Stomach (tissue), 9 donors: ENCODE results near the gene HECTD2. TPM values are rescaled to one million over a fixed set of nuclear protein-coding genes. Genes with fewer than 3 reads are reported as not detected.
A peak's percentile ranks its signal among the peaks of the same experiment; 100 is the strongest.

Experiments
- DNase-seq, 2 donors: peaks; one replicate each; pipeline versions ENCODE4 v3.0.0 to v3.0.0-alpha.2; 2013 to 2019
- H3K27ac ChIP-seq, 5 donors: fragments of 200-600 bp in 4 of 5; sonication (generic) in 4 of 5; one replicate each; pipeline ENCODE4 v1.5.1; 2013 to 2019; ENCODE audit warnings: mild to moderate bottlenecking in 1 of 5, moderate library complexity in 1 of 5
- H3K27me3 ChIP-seq, 3 donors: fragments of 200-600 bp; sonication (generic); one replicate each; pipeline ENCODE4 v1.5.1; 2017 to 2019; ENCODE audit warnings: mixed run types in 1 of 3
- H3K36me3 ChIP-seq, 4 donors: fragments of 200-600 bp; sonication (generic); 1 replicate in 3 of 4; 2 replicates in 1 of 4; pipeline ENCODE4 v1.5.1; 2016 to 2019
- H3K4me1 ChIP-seq, 4 donors: fragments of 200-600 bp; sonication (generic); one replicate each; pipeline ENCODE4 v1.5.1; 2016 to 2019
- H3K4me3 ChIP-seq, 4 donors: fragments of 200-600 bp; sonication (generic) in 3 of 4; one replicate each; pipeline ENCODE4 v1.5.1; 2016 to 2019; ENCODE audit warnings: mild to moderate bottlenecking in 1 of 4
- H3K9me3 ChIP-seq, 4 donors: fragments of 200-600 bp; sonication (generic); one replicate each; pipeline ENCODE4 v1.5.1; 2016 to 2019
- CTCF ChIP-seq, 7 experiments: fragments of 450-650 bp in 4 of 7; fragments of 200-600 bp in 3 of 7; sonication (generic) in 3 of 7; IDR thresholded peaks; one replicate each; pipeline ENCODE4 v1.5.1; 2016 to 2019; ENCODE audit warnings: antibody characterized with exemption in 7 of 7, control low read depth in 2 of 7, mild to moderate bottlenecking in 1 of 7
- EP300 ChIP-seq: sonication (generic); formaldehyde crosslinking; IDR thresholded peaks from one replicate; pipeline ENCODE4 v1.6.1; 2017; ENCODE audit warnings: antibody characterized with exemption
- POLR2A ChIP-seq, 4 donors: fragments of 450-650 bp; IDR thresholded peaks; one replicate each; pipeline ENCODE4 v1.6.1; 2016; ENCODE audit warnings: antibody characterized with exemption in 4 of 4, control low read depth in 2 of 4, mild to moderate bottlenecking in 1 of 4, moderate library complexity in 1 of 4
- POLR2AphosphoS5 ChIP-seq, 3 donors: sonication (generic); formaldehyde crosslinking; IDR thresholded peaks; one replicate each; pipeline ENCODE4 v1.6.1; 2016; ENCODE audit warnings: antibody characterized with exemption in 3 of 3
- WGBS, 5 donors: extraction: QIAGEN DNeasy Blood & Tissue Kit in 3 of 5; methylation state at CpG; one replicate each; pipeline versions ENCODE4 v1.1.5 to v1.1.7; 2013 to 2018; 5-methylcytosine and 5-hydroxymethylcytosine counted together
- intact Hi-C: fragments of 100-400 bp; cut with DNase I; formaldehyde crosslinking; loops from one replicate; pipeline ENCODE4 v1.15.1; 2023; ENCODE audit warnings: low total_unique reads
- polyA plus RNA-seq, 3 donors: library from polyadenylated mRNA; stranded (reverse); fragments of 200-250 nt; gene quantifications; one replicate each; pipeline ENCODE4 v1.2.3, GENCODE V29; 2013
- total RNA-seq, 5 donors: library from RNA; depleted of rRNA; stranded (reverse); fragments of >200 nt; gene quantifications; one replicate each; pipeline versions ENCODE4 v1.1.0 to v1.2.3, GENCODE V29; 2014 to 2016
- donor health status: healthy with polysubstance abuse.
- donor health status: Bipolar disorder and iron deficiency.
- donor health status: healthy.

HECTD2 gene
- total and polyA plus RNA-seq, 8 donors = 1.7 to 32.6 (median 12.4) TPM

- Histone ChIP-seq H3K27me3 (no peaks in the 10 kb centered on the region), H3K27ac (peak overlapping the region in 4 of 5 donors; percentile 60 to 82 (median 72)), H3K4me1 (peaks cover 17 to 54% (median 41%) of the 10 kb centered on the region in 4 donors), H3K36me3 (no peaks in the 10 kb centered on the region), H3K9me3 (peaks cover 0 to 4% (median 2%) of the 10 kb centered on the region in 4 donors), H3K4me3 (no peak overlapping the region)
- TF ChIP-seq POLR2AphosphoS5 (IDR thresholded peaks at IDR 0.05) = no peak
- no peak for TF ChIP-seq EP300
- no peak for TF ChIP-seq POLR2A (IDR thresholded peaks at IDR 0.05)
- no peak for TF ChIP-seq CTCF (IDR thresholded peaks at IDR 0.05)
- peak in 1 of 2 donors; percentile 42 for DNase-seq
- 25 to 38% (median 33%) methylated on average over 2 of the region's 2 CpGs for WGBS, 5 donors
- intact Hi-C loops = loop anchor here (10.0 kb wide), 1 partner anchor 77 kb away; the partner anchor contains the start of gene PPP1R3C
Observed at GRCh38 chr10:91557651-91558111, 147.5 kb downstream of the HECTD2 start.

- H3K4me3 ChIP-seq = no peak overlapping the region
- H3K27ac ChIP-seq = peak overlapping the region in 1 of 5 donors; percentile 73
- H3K4me1 ChIP-seq = peaks cover 9 to 47% (median 35%) of the 10 kb centered on the region in 4 donors
- H3K9me3 ChIP-seq = peaks cover 0 to 4% (median 2%) of the 10 kb centered on the region in 4 donors
- no peaks in the 10 kb centered on the region for H3K27me3 ChIP-seq
- DNase-seq = no peak
- H3K36me3 ChIP-seq = no peaks in the 10 kb centered on the region
- no peak for TF ChIP-seq CTCF (IDR thresholded peaks at IDR 0.05)
- TF ChIP-seq EP300 = no peak
- no peak for TF ChIP-seq POLR2A (IDR thresholded peaks at IDR 0.05)
- no peak for TF ChIP-seq POLR2AphosphoS5 (IDR thresholded peaks at IDR 0.05)
- WGBS, 5 donors = 83 to 93% (median 91%) methylated on average over 3 of the region's 3 CpGs
- intact Hi-C loops = loop anchor here (10.0 kb wide), 1 partner anchor 76 kb away; the partner anchor contains the start of gene PPP1R3C
Observed at GRCh38 chr10:91558473-91558872, 148.3 kb downstream of the HECTD2 start.

- Histone ChIP-seq H3K4me1 (peaks cover 9 to 44% (median 33%) of the 10 kb centered on the region in 4 donors), H3K4me3 (no peak overlapping the region), H3K27ac (no peak overlapping the region), H3K9me3 (peaks cover 0 to 4% (median 2%) of the 10 kb centered on the region in 4 donors), H3K36me3 (no peaks in the 10 kb centered on the region), H3K27me3 (no peaks in the 10 kb centered on the region)
- intact Hi-C loops = loop anchor here (10.0 kb wide), 1 partner anchor 76 kb away; the partner anchor contains the start of gene PPP1R3C
- TF ChIP-seq CTCF (IDR thresholded peaks at IDR 0.05) = no peak
- TF ChIP-seq POLR2AphosphoS5 (IDR thresholded peaks at IDR 0.05) = no peak
- TF ChIP-seq POLR2A (IDR thresholded peaks at IDR 0.05) = no peak
- no peak for TF ChIP-seq EP300
- 75 to 90% (median 86%) methylated on average over 1 of the region's 1 CpG for WGBS, 5 donors
- DNase-seq = no peak
Observed at GRCh38 chr10:91559169-91559568, 149.0 kb downstream of the HECTD2 start.

GRCh38 chr10:91559750-91560149 lies 149.6 kb downstream of the HECTD2 start:
- peaks cover 0 to 4% (median 2%) of the 10 kb centered on the region in 4 donors for H3K9me3 ChIP-seq
- intact Hi-C loops = loop anchor here (10.0 kb wide), 1 partner anchor 75 kb away; the partner anchor contains the start of gene PPP1R3C
- no peak for TF ChIP-seq EP300
- no peak for TF ChIP-seq POLR2AphosphoS5 (IDR thresholded peaks at IDR 0.05)
- TF ChIP-seq CTCF (IDR thresholded peaks at IDR 0.05) = no peak
- no peak for TF ChIP-seq POLR2A (IDR thresholded peaks at IDR 0.05)
- no peaks in the 10 kb centered on the region for H3K27me3 ChIP-seq
- H3K27ac ChIP-seq = no peak overlapping the region
- no peak for DNase-seq
- no peaks in the 10 kb centered on the region for H3K36me3 ChIP-seq
- no peak overlapping the region for H3K4me3 ChIP-seq
- 74 to 89% (median 83%) methylated on average over 2 of the region's 2 CpGs for WGBS, 5 donors
- peaks cover 9 to 44% (median 30%) of the 10 kb centered on the region in 4 donors for H3K4me1 ChIP-seq
